ENCODE measurements around the gene ZNF14.

- TF ChIP-seq POLR2A (IDR thresholded peaks at IDR 0.05; ENCODE audit: low read depth, low read length) (no peak), EZH2 (IDR thresholded peaks at IDR 0.05; ENCODE audit: borderline replicate concordance, low read depth, low read length, severe bottlenecking) (no peak)
- TF ChIP-seq, protein P1, sequence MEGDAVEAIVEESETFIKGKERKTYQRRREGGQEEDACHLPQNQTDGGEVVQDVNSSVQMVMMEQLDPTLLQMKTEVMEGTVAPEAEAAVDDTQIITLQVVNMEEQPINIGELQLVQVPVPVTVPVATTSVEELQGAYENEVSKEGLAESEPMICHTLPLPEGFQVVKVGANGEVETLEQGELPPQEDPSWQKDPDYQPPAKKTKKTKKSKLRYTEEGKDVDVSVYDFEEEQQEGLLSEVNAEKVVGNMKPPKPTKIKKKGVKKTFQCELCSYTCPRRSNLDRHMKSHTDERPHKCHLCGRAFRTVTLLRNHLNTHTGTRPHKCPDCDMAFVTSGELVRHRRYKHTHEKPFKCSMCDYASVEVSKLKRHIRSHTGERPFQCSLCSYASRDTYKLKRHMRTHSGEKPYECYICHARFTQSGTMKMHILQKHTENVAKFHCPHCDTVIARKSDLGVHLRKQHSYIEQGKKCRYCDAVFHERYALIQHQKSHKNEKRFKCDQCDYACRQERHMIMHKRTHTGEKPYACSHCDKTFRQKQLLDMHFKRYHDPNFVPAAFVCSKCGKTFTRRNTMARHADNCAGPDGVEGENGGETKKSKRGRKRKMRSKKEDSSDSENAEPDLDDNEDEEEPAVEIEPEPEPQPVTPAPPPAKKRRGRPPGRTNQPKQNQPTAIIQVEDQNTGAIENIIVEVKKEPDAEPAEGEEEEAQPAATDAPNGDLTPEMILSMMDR (IDR thresholded peaks at IDR 0.05; ENCODE audit: extremely low read depth in 1 of 2, insufficient read depth in 1 of 2, low read depth in 1 of 2, low read length in 2 of 2) = no peak
- TF ChIP-seq, protein P2, sequence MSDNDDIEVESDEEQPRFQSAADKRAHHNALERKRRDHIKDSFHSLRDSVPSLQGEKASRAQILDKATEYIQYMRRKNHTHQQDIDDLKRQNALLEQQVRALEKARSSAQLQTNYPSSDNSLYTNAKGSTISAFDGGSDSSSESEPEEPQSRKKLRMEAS (IDR thresholded peaks at IDR 0.05; ENCODE audit: insufficient read depth, insufficient read length) = no peak
Measured at GRCh38 chr19:19758164-19758563, 25.3 kb upstream of the ZNF14 start.
